ENCODE results near the gene PHACTR1. TPM values are rescaled to one million over a fixed set of nuclear protein-coding genes. Genes with fewer than 3 reads are reported as not detected.

Gene PHACTR1
- total RNA-seq, 1 experiment from 2014 or later = 2.6 TPM

DNA sequence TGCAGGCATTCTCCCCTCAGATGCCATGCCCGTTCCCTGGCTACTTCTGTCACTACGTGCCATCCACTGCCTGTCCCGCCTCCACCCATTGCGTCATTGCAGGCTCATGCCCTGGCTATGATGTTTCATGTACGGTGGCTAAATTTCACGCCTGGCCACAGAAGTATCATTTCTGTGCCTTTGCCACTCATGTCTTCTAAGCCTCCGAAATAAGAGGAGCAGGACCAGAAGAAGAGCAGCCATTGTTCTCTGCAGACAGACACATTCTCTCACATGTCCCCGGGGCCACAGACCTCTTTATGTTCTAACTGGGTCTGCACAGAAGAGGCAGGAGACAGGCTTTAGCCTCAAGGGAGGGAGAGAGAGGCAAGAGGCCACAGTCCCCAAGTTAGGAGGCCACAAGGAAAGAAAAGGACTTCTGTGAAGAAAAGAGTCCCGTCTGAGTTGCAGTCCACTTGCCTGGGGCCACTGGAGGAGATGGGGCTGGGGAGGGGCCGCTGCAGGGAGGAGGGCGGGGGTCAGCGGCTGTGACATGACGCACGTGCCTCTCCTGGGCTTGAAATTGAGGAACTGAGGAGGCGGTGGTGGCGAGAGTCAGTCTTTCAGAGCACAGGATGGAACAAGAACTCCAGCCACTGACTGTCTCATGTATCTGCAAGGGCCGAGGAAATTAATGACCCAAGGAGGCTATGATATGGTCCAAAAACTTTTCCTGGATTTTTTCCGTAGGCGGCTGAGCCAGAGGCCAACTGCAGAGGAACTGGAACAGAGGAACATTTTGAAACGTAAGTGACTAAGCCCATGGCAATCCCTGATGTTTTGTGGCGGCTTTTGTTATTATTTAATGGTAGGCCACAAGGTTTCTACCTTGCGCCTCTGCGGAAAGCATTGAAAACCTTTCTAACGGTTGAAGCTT is 555.8 kb downstream of the PHACTR1 start:
- CTCF ChIA-PET = no interaction called here
- H3K4me1 ChIP-seq (ENCODE audit: insufficient read depth, low read length, poor library complexity, severe bottlenecking) = no peaks in the 10 kb centered on the region
- no peak overlapping the region for H3K4me3 ChIP-seq (ENCODE audit: low read depth, low read length, poor library complexity, severe bottlenecking)
- intact Hi-C loops (cut with micrococcal nuclease; ENCODE audit: unreplicated experiment) = no loop called here
- H3K36me3 ChIP-seq (ENCODE audit: insufficient read depth, low read length, poor library complexity, severe bottlenecking) = no peaks in the 10 kb centered on the region
- POLR2A ChIA-PET (ENCODE audit: low non-redundant PET) = no interaction called here
- DNase-seq (ENCODE audit: low spot score) = no peak
- TF ChIP-seq, protein P1, sequence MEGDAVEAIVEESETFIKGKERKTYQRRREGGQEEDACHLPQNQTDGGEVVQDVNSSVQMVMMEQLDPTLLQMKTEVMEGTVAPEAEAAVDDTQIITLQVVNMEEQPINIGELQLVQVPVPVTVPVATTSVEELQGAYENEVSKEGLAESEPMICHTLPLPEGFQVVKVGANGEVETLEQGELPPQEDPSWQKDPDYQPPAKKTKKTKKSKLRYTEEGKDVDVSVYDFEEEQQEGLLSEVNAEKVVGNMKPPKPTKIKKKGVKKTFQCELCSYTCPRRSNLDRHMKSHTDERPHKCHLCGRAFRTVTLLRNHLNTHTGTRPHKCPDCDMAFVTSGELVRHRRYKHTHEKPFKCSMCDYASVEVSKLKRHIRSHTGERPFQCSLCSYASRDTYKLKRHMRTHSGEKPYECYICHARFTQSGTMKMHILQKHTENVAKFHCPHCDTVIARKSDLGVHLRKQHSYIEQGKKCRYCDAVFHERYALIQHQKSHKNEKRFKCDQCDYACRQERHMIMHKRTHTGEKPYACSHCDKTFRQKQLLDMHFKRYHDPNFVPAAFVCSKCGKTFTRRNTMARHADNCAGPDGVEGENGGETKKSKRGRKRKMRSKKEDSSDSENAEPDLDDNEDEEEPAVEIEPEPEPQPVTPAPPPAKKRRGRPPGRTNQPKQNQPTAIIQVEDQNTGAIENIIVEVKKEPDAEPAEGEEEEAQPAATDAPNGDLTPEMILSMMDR (conservative IDR thresholded peaks at IDR 0.05; ENCODE audit: low read depth, low read length) = no peak
- TF ChIP-seq EZH2 (IDR thresholded peaks at IDR 0.05; ENCODE audit: borderline replicate concordance, low read depth, low read length, poor library complexity, severe bottlenecking) = no peak
- H3K9me3 ChIP-seq (ENCODE audit: low read depth, low read length, poor library complexity, severe bottlenecking) = no peaks in the 10 kb centered on the region
- no peaks in the 10 kb centered on the region for H3K27me3 ChIP-seq (replicated peaks; ENCODE audit: insufficient read depth, low read depth, low read length, poor library complexity)
- BruUV-seq (replicated peaks) = no TSS peak
- no peak overlapping the region for H3K27ac ChIP-seq (ENCODE audit: low read depth, low read length, poor library complexity, severe bottlenecking)

DNA sequence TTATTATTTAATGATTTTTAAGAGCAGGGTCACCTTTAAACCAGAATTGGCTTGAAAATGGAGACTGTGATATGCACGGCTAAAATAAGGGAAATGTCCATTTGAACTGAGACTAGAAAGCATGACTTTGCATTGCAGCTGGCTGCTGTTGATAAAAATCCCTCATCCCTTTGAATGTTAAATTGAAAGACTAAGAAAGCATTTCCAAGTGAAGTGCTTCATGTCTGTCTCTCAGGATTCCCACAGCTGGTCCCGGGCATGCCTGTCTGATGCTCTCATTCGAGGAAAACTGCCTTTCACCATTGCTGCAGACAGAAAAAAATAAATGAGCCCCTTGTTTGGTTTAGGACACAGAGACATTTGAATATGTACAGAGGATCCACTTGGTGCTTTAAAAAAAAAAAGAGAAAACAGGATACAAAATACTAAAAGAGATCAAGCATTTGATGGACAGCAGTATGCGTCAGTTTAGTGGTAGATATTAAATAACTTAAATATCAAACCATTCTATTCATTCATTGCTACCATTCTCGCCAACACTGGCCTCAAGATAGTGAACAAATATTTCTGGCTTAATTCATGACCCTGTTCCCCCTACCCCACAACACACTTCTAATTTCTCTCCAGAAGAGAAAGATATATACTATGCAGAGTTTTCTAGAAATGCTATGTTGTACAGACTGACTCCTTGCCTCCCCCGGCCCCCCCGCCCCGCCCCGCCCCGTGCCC is 556.8 kb downstream of the PHACTR1 start:
- DNase-seq (ENCODE audit: low spot score) = no peak
- BruUV-seq (replicated peaks) = no TSS peak
- H3K36me3 ChIP-seq (ENCODE audit: insufficient read depth, low read length, poor library complexity, severe bottlenecking) = no peaks in the 10 kb centered on the region
- no peak overlapping the region for H3K4me3 ChIP-seq (ENCODE audit: low read depth, low read length, poor library complexity, severe bottlenecking)
- no peak for TF ChIP-seq EZH2 (IDR thresholded peaks at IDR 0.05; ENCODE audit: borderline replicate concordance, low read depth, low read length, poor library complexity, severe bottlenecking)
- TF ChIP-seq, protein P1 (conservative IDR thresholded peaks at IDR 0.05; ENCODE audit: low read depth, low read length) = no peak
- no peaks in the 10 kb centered on the region for H3K27me3 ChIP-seq (replicated peaks; ENCODE audit: insufficient read depth, low read depth, low read length, poor library complexity)
- H3K27ac ChIP-seq (ENCODE audit: low read depth, low read length, poor library complexity, severe bottlenecking) = no peak overlapping the region
- ChIA-PET CTCF (no interaction called here), POLR2A (ENCODE audit: low non-redundant PET) (no interaction called here)
- H3K9me3 ChIP-seq (ENCODE audit: low read depth, low read length, poor library complexity, severe bottlenecking) = no peaks in the 10 kb centered on the region
- H3K4me1 ChIP-seq (ENCODE audit: insufficient read depth, low read length, poor library complexity, severe bottlenecking) = no peaks in the 10 kb centered on the region
- intact Hi-C loops (cut with micrococcal nuclease; ENCODE audit: unreplicated experiment) = no loop called here

DNA sequence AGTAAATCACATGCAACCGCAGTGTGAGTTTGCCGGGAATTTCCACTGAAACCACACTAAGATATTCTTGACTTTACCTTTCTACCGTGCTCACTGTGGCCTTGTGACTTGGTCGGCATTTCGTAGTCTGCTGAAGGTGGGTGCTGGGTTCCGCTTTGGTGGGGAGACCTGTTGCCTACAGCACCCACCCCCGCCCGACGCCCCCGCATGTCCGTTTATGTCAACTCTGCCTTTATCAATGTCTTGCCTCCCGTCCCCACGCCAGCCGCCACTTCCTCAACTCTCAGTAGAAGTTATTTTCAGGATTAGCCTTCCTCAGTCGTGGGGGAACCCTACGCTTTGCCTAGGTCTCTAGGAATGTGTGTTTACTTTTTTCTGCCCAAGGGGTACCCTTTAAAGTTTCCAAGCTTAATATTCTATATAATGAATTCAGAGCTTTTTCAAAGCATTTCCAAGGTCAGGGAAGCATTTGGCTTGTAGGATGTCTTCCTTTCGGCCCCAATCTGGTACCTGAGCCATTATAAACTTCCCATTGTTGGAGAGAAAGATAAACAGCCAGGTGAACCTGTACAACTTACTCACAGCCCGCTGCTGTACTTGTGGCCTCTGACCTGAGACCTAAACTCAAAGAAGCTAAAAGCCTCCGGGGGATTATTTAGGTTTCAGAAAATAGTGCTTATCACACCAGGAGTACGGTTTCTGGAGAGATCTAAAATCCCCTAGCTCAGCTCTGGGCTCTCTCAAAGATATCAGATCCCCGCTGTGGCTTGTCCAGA is 557.6 kb downstream of the PHACTR1 start:
- ChIA-PET CTCF (no interaction called here), POLR2A (ENCODE audit: low non-redundant PET) (no interaction called here)
- Histone ChIP-seq H3K4me1 (ENCODE audit: insufficient read depth, low read length, poor library complexity, severe bottlenecking) (no peaks in the 10 kb centered on the region), H3K27me3 (replicated peaks; ENCODE audit: insufficient read depth, low read depth, low read length, poor library complexity) (no peaks in the 10 kb centered on the region), H3K27ac (ENCODE audit: low read depth, low read length, poor library complexity, severe bottlenecking) (no peak overlapping the region), H3K4me3 (ENCODE audit: low read depth, low read length, poor library complexity, severe bottlenecking) (no peak overlapping the region), H3K9me3 (ENCODE audit: low read depth, low read length, poor library complexity, severe bottlenecking) (no peaks in the 10 kb centered on the region), H3K36me3 (ENCODE audit: insufficient read depth, low read length, poor library complexity, severe bottlenecking) (no peaks in the 10 kb centered on the region)
- intact Hi-C loops (cut with micrococcal nuclease; ENCODE audit: unreplicated experiment) = no loop called here
- no TSS peak for BruUV-seq (replicated peaks)
- no peak for DNase-seq (ENCODE audit: low spot score)
- no peak for TF ChIP-seq EZH2 (IDR thresholded peaks at IDR 0.05; ENCODE audit: borderline replicate concordance, low read depth, low read length, poor library complexity, severe bottlenecking)
- TF ChIP-seq, protein P1 (conservative IDR thresholded peaks at IDR 0.05; ENCODE audit: low read depth, low read length) = no peak
